SK-N-SH treated with all-trans-retinoic acid at 6 μM for 48 hours (cell line): ENCODE data around the gene ZHX3.

Experiments used
- ESRRG ChIP-seq: fragments of 250-450 bp; sonication (Bioruptor Pico); IDR thresholded peaks from 2 replicates; pipeline ENCODE4 v1.6.1; 2021; ENCODE audit warnings: mild to moderate bottlenecking
- OSR1 ChIP-seq: fragments of 250-450 bp; sonication (Bioruptor Pico); IDR thresholded peaks from 2 replicates; pipeline ENCODE4 v1.8.0; 2022; ENCODE audit warnings: moderate library complexity, mild to moderate bottlenecking, inconsistent platforms
- PATZ1 ChIP-seq: fragments of 250-450 bp; sonication (Bioruptor Pico); IDR thresholded peaks from 2 replicates; pipeline ENCODE4 v1.8.0; 2020; ENCODE audit warnings: mild to moderate bottlenecking, moderate library complexity, borderline replicate concordance
- POU6F1 ChIP-seq: fragments of 250-450 bp; sonication (Bioruptor Pico); IDR thresholded peaks from 2 replicates; pipeline ENCODE4 v1.8.0; 2021; ENCODE audit warnings: low read depth, mild to moderate bottlenecking, moderate library complexity, borderline replicate concordance
- RARB ChIP-seq: fragments of 250-450 bp; sonication (Bioruptor Pico); IDR thresholded peaks from 2 replicates; pipeline ENCODE4 v1.8.0; 2021; ENCODE audit warnings: mild to moderate bottlenecking, moderate library complexity
- ZFP30 ChIP-seq: fragments of 450-650 bp; formaldehyde crosslinking; IDR thresholded peaks from 2 replicates; pipeline ENCODE4 v1.5.0; 2022; ENCODE audit warnings: mild to moderate bottlenecking, moderate library complexity

GRCh38 chr20:41276317-41276751 lies 41.2 kb downstream of the ZHX3 start:
- TF ChIP-seq ESRRG (no peak), ZFP30 (CRISPR knock-in tag) (no peak), PATZ1 (CRISPR knock-in tag) (no peak), POU6F1 (CRISPR knock-in tag) (no peak), OSR1 (CRISPR knock-in tag) (no peak), RARB (no peak)
